WTC11 (cell line): ENCODE data around the gene PRKAG2. TPM values are rescaled to one million over a fixed set of nuclear protein-coding genes. Genes with fewer than 3 reads are reported as not detected.

Experiments
- ATAC-seq: fragments of 200-7000 bp; cut with Tn5 transposase; 2 replicates; pipeline ENCODE4 v1.10.0; 2021; ENCODE audit warnings: mild to moderate bottlenecking, moderate library complexity
- CTCF ChIA-PET: fragments of 300-600 bp; sonication (Branson Sonifier 250); formaldehyde crosslinking; loops from one replicate; lab custom pipeline; 2021; ENCODE audit warnings: antibody characterized with exemption; lab: Charles Lee
- POLR2A ChIA-PET: fragments of 350-600 bp; sonication (Branson Sonifier 250); formaldehyde crosslinking; loops from one replicate; lab custom pipeline; 2021; ENCODE audit warnings: antibody characterized with exemption; lab: Charles Lee
- DNase-seq: peaks from one replicate; pipeline ENCODE4 v3.0.0; 2021; ENCODE audit warnings: low spot score
- H3K27ac Mint-ChIP-seq: 2 replicates; pipeline ENCODE4 v1.8.0; 2021; ENCODE audit warnings: mixed read lengths
- H3K27me3 Mint-ChIP-seq: 2 replicates; pipeline ENCODE4 v1.8.0; 2021; ENCODE audit warnings: low read depth, mild to moderate bottlenecking, moderate library complexity, mixed read lengths
- H3K36me3 Mint-ChIP-seq: 2 replicates; pipeline ENCODE4 v1.8.0; 2021; ENCODE audit warnings: mixed read lengths
- H3K4me1 Mint-ChIP-seq: 2 replicates; pipeline ENCODE4 v1.8.0; 2022; ENCODE audit warnings: mixed read lengths
- H3K4me3 Mint-ChIP-seq: 2 replicates; pipeline ENCODE4 v1.8.0; 2021; ENCODE audit warnings: mild to moderate bottlenecking, moderate library complexity, mixed read lengths
- H3K9me3 Mint-ChIP-seq: 2 replicates; pipeline ENCODE4 v1.8.0; 2021; ENCODE audit warnings: mixed read lengths
- CREB1 ChIP-seq: sonication (generic); formaldehyde crosslinking; IDR thresholded peaks from 2 replicates; pipeline ENCODE4 v1.8.0; 2023; ENCODE audit warnings: mild to moderate bottlenecking, missing genetic modification reagents
- CREM ChIP-seq: sonication (generic); formaldehyde crosslinking; IDR thresholded peaks from 2 replicates; pipeline ENCODE4 v1.8.1; 2022; ENCODE audit warnings: mild to moderate bottlenecking, missing genetic modification reagents, moderate library complexity
- CTCF ChIP-seq: fragments of 200-600 bp; IDR thresholded peaks from 2 replicates; pipeline ENCODE4 v1.8.0; 2022; ENCODE audit warnings: antibody characterized with exemption
- FOXJ3 ChIP-seq: sonication (generic); formaldehyde crosslinking; IDR thresholded peaks from 2 replicates; pipeline ENCODE4 v1.9.0; 2021; ENCODE audit warnings: missing genetic modification reagents, mild to moderate bottlenecking, borderline replicate concordance
- FOXK1 ChIP-seq: sonication (generic); formaldehyde crosslinking; IDR thresholded peaks from 2 replicates; pipeline ENCODE4 v1.8.0; 2022; ENCODE audit warnings: mild to moderate bottlenecking, moderate library complexity, missing genetic modification reagents
- FOXP1 ChIP-seq: sonication (generic); formaldehyde crosslinking; IDR thresholded peaks from 2 replicates; pipeline ENCODE4 v1.8.0; 2022; ENCODE audit warnings: missing genetic modification reagents, mild to moderate bottlenecking, moderate library complexity, borderline replicate concordance
- HMGXB4 ChIP-seq: sonication (generic); formaldehyde crosslinking; IDR thresholded peaks from 2 replicates; pipeline ENCODE4 v1.8.1; 2023; ENCODE audit warnings: mild to moderate bottlenecking, moderate library complexity, missing genetic modification reagents
- JAZF1 ChIP-seq: fragments of 250-450 bp; sonication (Bioruptor Pico); IDR thresholded peaks from 2 replicates; pipeline ENCODE4 v1.9.0; 2021; ENCODE audit warnings: moderate library complexity, mild to moderate bottlenecking, inconsistent platforms
- KAT7 ChIP-seq: sonication (generic); formaldehyde crosslinking; IDR thresholded peaks from 2 replicates; pipeline ENCODE4 v1.8.1; 2023; ENCODE audit warnings: missing genetic modification reagents, mild to moderate bottlenecking, borderline replicate concordance
- MLX ChIP-seq: sonication (generic); formaldehyde crosslinking; IDR thresholded peaks from 2 replicates; pipeline ENCODE4 v1.8.1; 2023; ENCODE audit warnings: mild to moderate bottlenecking, missing genetic modification reagents, moderate library complexity
- MXD4 ChIP-seq: fragments of 250-450 bp; sonication (Bioruptor Pico); IDR thresholded peaks from 2 replicates; pipeline ENCODE4 v1.8.0; 2021; ENCODE audit warnings: mild to moderate bottlenecking, moderate library complexity, borderline replicate concordance
- NR1H2 ChIP-seq: sonication (generic); formaldehyde crosslinking; IDR thresholded peaks from 2 replicates; pipeline ENCODE4 v1.9.0; 2021; ENCODE audit warnings: mild to moderate bottlenecking, moderate library complexity, missing genetic modification reagents
- NR3C1 ChIP-seq: sonication (generic); formaldehyde crosslinking; conservative IDR thresholded peaks from 2 replicates; pipeline ENCODE4 v1.8.1; 2023; ENCODE audit warnings: low read depth, mild to moderate bottlenecking, missing genetic modification reagents
- OVOL2 ChIP-seq: fragments of 250-450 bp; sonication (Bioruptor Pico); IDR thresholded peaks from 2 replicates; pipeline ENCODE4 v1.9.0; 2021; ENCODE audit warnings: mild to moderate bottlenecking, borderline replicate concordance
- PRRX2 ChIP-seq: fragments of 250-450 bp; sonication (Bioruptor Pico); IDR thresholded peaks from 2 replicates; pipeline ENCODE4 v1.8.0; 2021; ENCODE audit warnings: mild to moderate bottlenecking
- RORB ChIP-seq: fragments of 250-450 bp; sonication (Bioruptor Pico); IDR thresholded peaks from 2 replicates; pipeline ENCODE4 v1.9.0; 2021; ENCODE audit warnings: mild to moderate bottlenecking
- SMAD4 ChIP-seq: sonication (generic); formaldehyde crosslinking; IDR thresholded peaks from 2 replicates; pipeline ENCODE4 v1.8.0; 2022; ENCODE audit warnings: mild to moderate bottlenecking, missing genetic modification reagents
- SOX15 ChIP-seq: fragments of 250-450 bp; sonication (Bioruptor Pico); IDR thresholded peaks from 2 replicates; pipeline ENCODE4 v1.9.0; 2021; ENCODE audit warnings: mild to moderate bottlenecking
- TP53 ChIP-seq: sonication (generic); formaldehyde crosslinking; IDR thresholded peaks from 2 replicates; pipeline ENCODE4 v1.8.1; 2023; ENCODE audit warnings: mild to moderate bottlenecking, missing genetic modification reagents
- ZNF232 ChIP-seq: sonication (generic); formaldehyde crosslinking; IDR thresholded peaks from 2 replicates; pipeline ENCODE4 v1.8.0; 2022; ENCODE audit warnings: mild to moderate bottlenecking, missing genetic modification reagents
- total RNA-seq: library from RNA; stranded (reverse); gene quantifications from 3 replicates; pipeline ENCODE4 v1.2.3, GENCODE V29; 2021

The PRKAG2 gene
- total RNA-seq, 1 experiment from 2014 or later = 20.3 TPM

- Mint-ChIP-seq H3K4me3 (no peak overlapping the region), H3K27ac (no peak overlapping the region)
- no peak for DNase-seq
- CTCF ChIA-PET = no interaction called here
- no peak for ATAC-seq
- TF ChIP-seq SOX15 (CRISPR knock-in tag) = no peak
- no peak for TF ChIP-seq FOXJ3 (CRISPR knock-in tag)
- no peak for TF ChIP-seq NR3C1 (CRISPR knock-in tag)
- no peak for TF ChIP-seq TP53 (CRISPR knock-in tag)
- TF ChIP-seq OVOL2 (CRISPR knock-in tag) = no peak
- no peak for TF ChIP-seq ZNF232
- TF ChIP-seq, all 79 proteins: peak for 0
- H3K27me3 Mint-ChIP-seq = peaks cover 10% of the 10 kb centered on the region
- POLR2A ChIA-PET = no interaction called here
- no peaks in the 10 kb centered on the region for H3K9me3 Mint-ChIP-seq
- no peaks in the 10 kb centered on the region for H3K36me3 Mint-ChIP-seq
- peaks cover 4% of the 10 kb centered on the region for H3K4me1 Mint-ChIP-seq
These were observed 7.6 kb upstream of the PRKAG2 start for GRCh38 chr7:151884312-151885201.

GRCh38 chr7:151883857-151884256, 6.9 kb upstream of the PRKAG2 start:
- Mint-ChIP-seq H3K27me3 (peaks cover 17% of the 10 kb centered on the region), H3K4me3 (no peak overlapping the region), H3K27ac (no peak overlapping the region), H3K9me3 (no peaks in the 10 kb centered on the region), H3K36me3 (no peaks in the 10 kb centered on the region), H3K4me1 (peaks cover 4% of the 10 kb centered on the region)
- ChIA-PET POLR2A (no interaction called here), CTCF (no interaction called here)
- TF ChIP-seq PRRX2 (CRISPR knock-in tag) (no peak), KAT7 (CRISPR knock-in tag) (no peak), SMAD4 (CRISPR knock-in tag) (no peak), JAZF1 (CRISPR knock-in tag) (no peak), SOX15 (CRISPR knock-in tag) (no peak)
- ATAC-seq (no peak), DNase-seq (no peak)

GRCh38 chr7:151882734-151883133, 5.8 kb upstream of the PRKAG2 start:
- Mint-ChIP-seq H3K27ac (no peak overlapping the region), H3K4me1 (peaks cover 3% of the 10 kb centered on the region; the same call in 1 of the 2 replicates), H3K27me3 (peaks cover 28% of the 10 kb centered on the region), H3K9me3 (no peaks in the 10 kb centered on the region), H3K36me3 (no peaks in the 10 kb centered on the region), H3K4me3 (no peak overlapping the region)
- TF ChIP-seq CTCF = no peak
- no peak for TF ChIP-seq MLX (CRISPR knock-in tag)
- TF ChIP-seq FOXK1 (CRISPR knock-in tag) = no peak
- TF ChIP-seq RORB (CRISPR knock-in tag) = no peak
- TF ChIP-seq SOX15 (CRISPR knock-in tag) = no peak
- TF ChIP-seq NR1H2 = no peak
- no peak for TF ChIP-seq FOXP1
- no peak for TF ChIP-seq MXD4 (CRISPR knock-in tag)
- TF ChIP-seq CREB1 (CRISPR knock-in tag) = no peak
- no peak for TF ChIP-seq KAT7 (CRISPR knock-in tag)
- TF ChIP-seq CREM (CRISPR knock-in tag) = no peak
- no peak for TF ChIP-seq HMGXB4
- no peak for TF ChIP-seq FOXJ3 (CRISPR knock-in tag)
- ChIA-PET CTCF (no interaction called here), POLR2A (no interaction called here)
- DNase-seq = no peak
- no peak for ATAC-seq
